Astrocyte (in vitro differentiated cells and primary cell): ENCODE results near the gene KRTAP5-3. TPM values are rescaled to one million over a fixed set of nuclear protein-coding genes. Genes with fewer than 3 reads are reported as not detected.

Source experiments
- DNase-seq: peaks from one replicate; pipeline ENCODE4 v3.0.0-alpha.2; 2010; ENCODE audit warnings: low read depth
- FAIRE-seq: peaks from 2 replicates; lab custom pipeline; 2011; peaks lifted over from hg19 to GRCh38; lab: Jason Lieb, UNC
- H2AFZ ChIP-seq: 2 replicates; pipeline ENCODE4 v1.6.0; 2012; ENCODE audit warnings: low read depth, low read length, inconsistent platforms
- H3K27ac ChIP-seq: 2 replicates; pipeline ENCODE4 v1.5.1; 2011; ENCODE audit warnings: low read depth, low read length, inconsistent platforms
- H3K27me3 ChIP-seq: 2 replicates; pipeline ENCODE4 v1.6.0; 2011; ENCODE audit warnings: low read length, inconsistent platforms; ENCODE audit not compliant: insufficient read depth
- H3K36me3 ChIP-seq: 2 replicates; pipeline ENCODE4 v1.5.1; 2011; ENCODE audit warnings: low read length, inconsistent platforms; ENCODE audit not compliant: insufficient read depth
- H3K4me1 ChIP-seq: 2 replicates; pipeline ENCODE4 v1.5.1; 2011; ENCODE audit warnings: low read length, inconsistent platforms; ENCODE audit not compliant: insufficient read depth
- H3K4me2 ChIP-seq: 2 replicates; pipeline ENCODE4 v1.6.0; 2012; ENCODE audit warnings: low read length, inconsistent platforms
- H3K4me3 ChIP-seq: 2 replicates; pipeline ENCODE4 v1.5.1; 2011; ENCODE audit warnings: low read depth, mild to moderate bottlenecking, low read length, inconsistent platforms; ENCODE audit not compliant: insufficient read depth
- H3K79me2 ChIP-seq: 2 replicates; pipeline ENCODE4 v1.6.0; 2012; ENCODE audit warnings: mild to moderate bottlenecking, low read length, inconsistent platforms; ENCODE audit not compliant: insufficient read depth
- H3K9ac ChIP-seq: 2 replicates; pipeline ENCODE4 v1.6.0; 2012; ENCODE audit warnings: mild to moderate bottlenecking, low read length, inconsistent platforms
- H3K9me3 ChIP-seq: 2 replicates; pipeline ENCODE4 v1.5.1; 2012; ENCODE audit warnings: low read depth, mild to moderate bottlenecking, low read length, inconsistent platforms; ENCODE audit not compliant: insufficient read depth
- H4K20me1 ChIP-seq: 2 replicates; pipeline ENCODE4 v1.6.0; 2012; ENCODE audit warnings: low read length, inconsistent platforms; ENCODE audit not compliant: insufficient read depth
- H3K27ac Mint-ChIP-seq: one replicate; pipeline ENCODE4 v1.8.0; 2021; ENCODE audit warnings: mild to moderate bottlenecking, mixed read lengths; ENCODE audit not compliant: unreplicated experiment
- H3K27me3 Mint-ChIP-seq: one replicate; pipeline ENCODE4 v1.8.0; 2021; ENCODE audit warnings: low read depth, mixed read lengths; ENCODE audit not compliant: unreplicated experiment
- H3K36me3 Mint-ChIP-seq: one replicate; pipeline ENCODE4 v1.8.0; 2021; ENCODE audit warnings: low read depth, mixed read lengths; ENCODE audit not compliant: unreplicated experiment
- H3K4me1 Mint-ChIP-seq: one replicate; pipeline ENCODE4 v1.8.0; 2021; ENCODE audit warnings: low read depth, mixed read lengths; ENCODE audit not compliant: unreplicated experiment
- H3K4me3 Mint-ChIP-seq: one replicate; pipeline ENCODE4 v1.8.0; 2021; ENCODE audit warnings: mild to moderate bottlenecking, moderate library complexity, mixed read lengths; ENCODE audit not compliant: unreplicated experiment
- H3K9me3 Mint-ChIP-seq: one replicate; pipeline ENCODE4 v1.8.0; 2021; ENCODE audit warnings: mild to moderate bottlenecking, mixed read lengths; ENCODE audit not compliant: unreplicated experiment
- EZH2 ChIP-seq: IDR thresholded peaks from 2 replicates; pipeline ENCODE4 v1.6.1; 2012; ENCODE audit warnings: mild to moderate bottlenecking, low read length, inconsistent platforms; ENCODE audit not compliant: insufficient read depth
- total RNA-seq: library from RNA; stranded (reverse); gene quantifications from 2 replicates; pipeline ENCODE4 v1.2.1, GENCODE V29; 2021
- TF ChIP-seq, protein P1 (sequence below): IDR thresholded peaks from 2 replicates; pipeline ENCODE4 v1.5.1; 2011; ENCODE audit warnings: low read depth, mild to moderate bottlenecking, inconsistent platforms, low read length, moderate library complexity; ENCODE audit not compliant: insufficient read depth

KRTAP5-3 gene
- total RNA-seq, 1 donor from 2014 or later: not detected

DNA sequence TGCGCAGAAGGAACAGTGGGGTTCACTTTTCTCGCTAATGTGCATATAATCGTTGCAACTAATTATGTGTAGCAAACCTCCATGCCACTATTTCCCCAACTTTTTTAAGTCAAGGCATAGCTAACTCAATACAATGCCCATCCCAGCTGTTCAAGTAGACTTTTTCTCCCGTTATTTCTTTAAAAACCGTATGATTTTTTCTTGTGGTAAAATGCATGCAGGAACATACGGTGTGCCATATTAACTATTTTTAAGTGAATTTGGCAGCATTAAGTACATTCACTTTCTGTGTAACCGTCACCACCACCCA lies 33.4 kb downstream of the KRTAP5-3 start:
- Mint-ChIP-seq H3K36me3 (peaks cover 7% of the 10 kb centered on the region), H3K9me3 (peaks cover 10% of the 10 kb centered on the region), H3K4me1 (no peaks in the 10 kb centered on the region), H3K4me3 (peak overlapping the region; percentile 69), H3K27ac (no peak overlapping the region), H3K27me3 (peaks cover 27% of the 10 kb centered on the region)
- Histone ChIP-seq H3K9ac (no peak overlapping the region), H4K20me1 (peaks cover 26% of the 10 kb centered on the region), H3K4me3 (no peak overlapping the region), H3K79me2 (peaks cover 15% of the 10 kb centered on the region), H3K27me3 (peaks cover 14% of the 10 kb centered on the region), H3K9me3 (no peaks in the 10 kb centered on the region), H3K36me3 (no peaks in the 10 kb centered on the region), H2AFZ (no peak overlapping the region), H3K4me2 (peak overlapping the region; percentile 81), H3K27ac (no peak overlapping the region), H3K4me1 (no peaks in the 10 kb centered on the region)
- no peak for DNase-seq
- TF ChIP-seq EZH2: no peak
- FAIRE-seq: no peak

DNA sequence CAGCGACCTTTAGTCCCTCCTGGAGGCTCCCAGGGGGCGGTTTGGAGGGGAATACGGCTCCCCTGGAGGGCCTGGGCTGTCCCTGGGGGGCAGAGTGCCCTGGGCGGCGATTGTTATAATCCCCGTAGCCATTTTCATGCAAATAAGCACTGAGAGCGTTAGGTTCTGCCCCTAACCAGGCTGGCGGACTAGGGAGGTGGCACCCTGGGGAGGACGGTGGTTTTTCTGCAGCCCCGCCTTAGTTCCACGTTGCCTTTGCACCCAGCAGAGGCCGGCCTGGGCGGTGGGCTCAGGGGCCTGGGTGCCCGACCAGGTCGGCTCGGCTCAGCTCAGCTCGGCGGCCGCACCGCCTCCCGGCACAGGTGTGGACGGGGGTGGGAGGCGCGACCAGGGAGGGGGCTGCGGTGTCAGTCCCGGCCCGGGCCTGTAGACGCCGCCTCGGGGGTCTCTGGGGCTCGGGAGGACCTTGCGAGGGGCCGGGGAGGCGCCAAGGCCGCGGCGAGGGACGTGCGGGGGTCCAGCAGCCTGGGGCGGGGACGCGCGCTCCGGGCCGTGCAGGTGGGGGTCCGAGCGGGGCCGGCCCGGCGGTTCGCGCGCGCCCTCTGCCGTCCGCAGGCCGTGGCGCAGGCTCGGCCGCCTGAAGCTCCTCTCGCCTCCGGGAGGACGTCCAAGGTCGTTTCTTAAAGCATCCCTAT lies 33.9 kb downstream of the KRTAP5-3 start:
- Mint-ChIP-seq H3K27me3 (peaks cover 27% of the 10 kb centered on the region), H3K36me3 (peaks cover 9% of the 10 kb centered on the region), H3K27ac (no peak overlapping the region), H3K4me1 (peaks cover 3% of the 10 kb centered on the region), H3K9me3 (peaks cover 10% of the 10 kb centered on the region), H3K4me3 (peak overlapping the region; percentile 69)
- TF ChIP-seq, protein P1, sequence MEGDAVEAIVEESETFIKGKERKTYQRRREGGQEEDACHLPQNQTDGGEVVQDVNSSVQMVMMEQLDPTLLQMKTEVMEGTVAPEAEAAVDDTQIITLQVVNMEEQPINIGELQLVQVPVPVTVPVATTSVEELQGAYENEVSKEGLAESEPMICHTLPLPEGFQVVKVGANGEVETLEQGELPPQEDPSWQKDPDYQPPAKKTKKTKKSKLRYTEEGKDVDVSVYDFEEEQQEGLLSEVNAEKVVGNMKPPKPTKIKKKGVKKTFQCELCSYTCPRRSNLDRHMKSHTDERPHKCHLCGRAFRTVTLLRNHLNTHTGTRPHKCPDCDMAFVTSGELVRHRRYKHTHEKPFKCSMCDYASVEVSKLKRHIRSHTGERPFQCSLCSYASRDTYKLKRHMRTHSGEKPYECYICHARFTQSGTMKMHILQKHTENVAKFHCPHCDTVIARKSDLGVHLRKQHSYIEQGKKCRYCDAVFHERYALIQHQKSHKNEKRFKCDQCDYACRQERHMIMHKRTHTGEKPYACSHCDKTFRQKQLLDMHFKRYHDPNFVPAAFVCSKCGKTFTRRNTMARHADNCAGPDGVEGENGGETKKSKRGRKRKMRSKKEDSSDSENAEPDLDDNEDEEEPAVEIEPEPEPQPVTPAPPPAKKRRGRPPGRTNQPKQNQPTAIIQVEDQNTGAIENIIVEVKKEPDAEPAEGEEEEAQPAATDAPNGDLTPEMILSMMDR: peak; percentile 56
- TF ChIP-seq EZH2: peak; percentile 23
- DNase-seq (no peak), FAIRE-seq (no peak)
- H3K4me1 ChIP-seq: no peaks in the 10 kb centered on the region
- peaks cover 14% of the 10 kb centered on the region for H3K27me3 ChIP-seq
- H4K20me1 ChIP-seq: peaks cover 31% of the 10 kb centered on the region
- H3K9me3 ChIP-seq: no peaks in the 10 kb centered on the region
- no peak overlapping the region for H3K27ac ChIP-seq
- H3K4me3 ChIP-seq: peak overlapping the region; percentile 5
- H2AFZ ChIP-seq: no peak overlapping the region
- H3K79me2 ChIP-seq: peaks cover 20% of the 10 kb centered on the region
- H3K4me2 ChIP-seq: peak overlapping the region; percentile 81
- H3K9ac ChIP-seq: no peak overlapping the region
- no peaks in the 10 kb centered on the region for H3K36me3 ChIP-seq

GRCh38 chr11:1573903-1574237 lies 34.4 kb downstream of the KRTAP5-3 start:
- Mint-ChIP-seq H3K4me1 (peaks cover 5% of the 10 kb centered on the region), H3K4me3 (peak overlapping the region; percentile 70), H3K36me3 (peaks cover 10% of the 10 kb centered on the region), H3K9me3 (peaks cover 7% of the 10 kb centered on the region), H3K27me3 (peaks cover 24% of the 10 kb centered on the region), H3K27ac (no peak overlapping the region)
- DNase-seq: no peak
- Histone ChIP-seq H3K4me3 (no peak overlapping the region), H3K9ac (no peak overlapping the region), H3K36me3 (no peaks in the 10 kb centered on the region), H3K27me3 (peaks cover 14% of the 10 kb centered on the region), H4K20me1 (peaks cover 37% of the 10 kb centered on the region), H3K4me2 (peak overlapping the region; percentile 81), H3K79me2 (peaks cover 25% of the 10 kb centered on the region), H3K9me3 (no peaks in the 10 kb centered on the region), H3K4me1 (no peaks in the 10 kb centered on the region), H2AFZ (no peak overlapping the region), H3K27ac (no peak overlapping the region)
- FAIRE-seq: no peak
- TF ChIP-seq EZH2: peak; percentile 15
- TF ChIP-seq, protein P1: no peak
